Calu3 (cell line): ENCODE results near the gene PCGF3. TPM values are rescaled to one million over a fixed set of nuclear protein-coding genes. Genes with fewer than 3 reads are reported as not detected.
"Not testable (repeated sequence)": the region's sequence is repeated elsewhere in the genome, so short reads cannot be mapped to it uniquely, and the experiment has no call there.

Source experiments
- BruUV-seq: library from RNA; stranded (reverse); fragments of 400-500 nt; replicated peaks from 2 replicates; lab custom pipeline; 2021; lab: Mats Ljungman, UMichigan
- CTCF ChIA-PET: fragments of 300-600 bp; sonication (Branson Sonifier 250); formaldehyde crosslinking; loops from one replicate; lab custom pipeline; 2022; ENCODE audit warnings: antibody characterized with exemption; lab: Charles Lee
- DNase-seq: peaks from one replicate; pipeline ENCODE4 v3.0.0; 2022
- H3K27ac Mint-ChIP-seq: one replicate; pipeline ENCODE4 v1.8.0; 2022; ENCODE audit warnings: mixed read lengths; ENCODE audit not compliant: unreplicated experiment
- H3K27me3 Mint-ChIP-seq: one replicate; pipeline ENCODE4 v1.8.0; 2022; ENCODE audit warnings: mixed read lengths; ENCODE audit not compliant: unreplicated experiment
- H3K36me3 Mint-ChIP-seq: one replicate; pipeline ENCODE4 v1.8.0; 2022; ENCODE audit warnings: mild to moderate bottlenecking, moderate library complexity, mixed read lengths; ENCODE audit not compliant: insufficient read depth, unreplicated experiment
- H3K4me1 Mint-ChIP-seq: one replicate; pipeline ENCODE4 v1.8.0; 2022; ENCODE audit warnings: mild to moderate bottlenecking, low read depth, mixed read lengths; ENCODE audit not compliant: unreplicated experiment
- H3K4me3 Mint-ChIP-seq: one replicate; pipeline ENCODE4 v1.8.0; 2022; ENCODE audit warnings: mild to moderate bottlenecking, low read depth, moderate library complexity, mixed read lengths; ENCODE audit not compliant: unreplicated experiment
- H3K9me3 Mint-ChIP-seq: one replicate; pipeline ENCODE4 v1.8.0; 2022; ENCODE audit warnings: low read depth, mixed read lengths; ENCODE audit not compliant: unreplicated experiment
- CTCF ChIP-seq: fragments of 200-600 bp; IDR thresholded peaks from one replicate; pipeline ENCODE4 v1.8.0; 2022; ENCODE audit warnings: antibody characterized with exemption; ENCODE audit not compliant: unreplicated experiment
- intact Hi-C: fragments of 100-400 bp; cut with micrococcal nuclease; formaldehyde crosslinking; loops from one replicate; pipeline ENCODE4 v1.10.0; 2022; ENCODE audit not compliant: unreplicated experiment
- total RNA-seq: library from RNA; stranded (reverse); gene quantifications from 2 replicates; pipeline ENCODE4 v1.2.3, GENCODE V29; 2022

PCGF3 gene
- total RNA-seq, 1 experiment from 2014 or later: 30.0 TPM

DNA sequence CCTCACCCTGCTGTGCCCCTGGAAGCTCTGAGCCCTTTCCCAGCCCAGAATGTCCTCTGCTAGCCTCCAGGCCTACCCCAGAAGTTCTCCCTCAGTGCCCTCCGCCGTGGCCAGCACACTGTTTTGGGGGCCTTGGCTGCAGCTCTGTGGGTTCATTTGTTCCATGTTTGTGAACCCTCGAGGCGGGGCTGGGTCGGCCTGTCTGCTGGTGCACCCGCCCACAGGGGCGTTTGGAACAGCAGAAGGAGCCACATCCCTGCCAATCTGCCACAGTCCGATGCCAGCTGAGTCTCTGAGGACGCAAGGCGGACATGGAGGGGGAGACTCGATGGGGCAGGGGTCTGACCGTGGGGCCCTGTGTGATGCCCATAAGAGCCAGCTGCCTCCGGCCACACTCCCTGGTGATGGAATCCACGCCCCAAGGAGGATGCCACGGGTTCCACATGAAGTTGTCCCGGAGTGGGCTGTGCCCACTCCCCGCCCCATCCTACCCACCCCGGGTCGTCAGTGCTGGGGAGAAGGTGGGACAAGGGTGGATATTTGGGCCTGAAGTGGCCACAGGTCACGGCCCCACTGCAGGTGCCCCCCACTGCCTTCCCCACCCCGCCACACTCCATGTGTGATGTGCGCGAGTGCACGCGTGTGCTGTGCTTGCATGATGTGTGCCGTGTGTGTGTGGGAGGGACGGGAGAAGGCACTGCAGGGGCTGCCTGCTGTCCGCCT is 38.6 kb upstream of the PCGF3 start:
- TF ChIP-seq CTCF: no peak
- CTCF ChIA-PET: no interaction called here
- Mint-ChIP-seq H3K9me3 (no peaks in the 10 kb centered on the region), H3K36me3 (peaks cover 3% of the 10 kb centered on the region), H3K4me3 (no peak overlapping the region), H3K27me3 (no peaks in the 10 kb centered on the region), H3K27ac (no peak overlapping the region), H3K4me1 (no peaks in the 10 kb centered on the region)
- BruUV-seq: no TSS peak
- no peak for DNase-seq
- intact Hi-C loops: no loop called here

DNA sequence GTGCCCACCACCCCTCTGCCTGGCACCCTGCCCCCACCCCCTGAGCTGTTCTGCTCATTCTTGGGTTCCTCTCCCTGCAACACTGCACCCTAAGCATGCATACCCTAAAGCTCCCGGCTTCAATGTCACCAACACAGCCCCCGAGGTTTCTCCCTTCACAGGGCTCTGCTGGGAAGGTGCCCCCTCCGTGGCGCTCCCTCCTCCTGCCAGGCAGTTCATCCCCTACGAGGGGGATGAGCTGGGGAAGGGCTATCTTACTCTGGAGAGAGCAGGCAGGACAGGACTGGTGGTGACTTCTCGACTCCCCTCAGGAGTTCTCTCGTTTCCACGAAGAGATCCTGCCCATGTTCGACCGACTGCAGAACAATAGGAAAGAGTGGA is 38.1 kb upstream of the PCGF3 start:
- Mint-ChIP-seq H3K4me3 (no peak overlapping the region), H3K27ac (no peak overlapping the region), H3K27me3 (no peaks in the 10 kb centered on the region), H3K36me3 (peaks cover 8% of the 10 kb centered on the region), H3K9me3 (no peaks in the 10 kb centered on the region), H3K4me1 (no peaks in the 10 kb centered on the region)
- intact Hi-C loops: no loop called here
- no TSS peak for BruUV-seq
- DNase-seq: no peak
- no peak for TF ChIP-seq CTCF
- CTCF ChIA-PET: no interaction called here

- peaks cover 12% of the 10 kb centered on the region for H3K36me3 Mint-ChIP-seq
- CTCF ChIA-PET, BruUV-seq, H3K27ac Mint-ChIP-seq, H3K4me1 Mint-ChIP-seq, H3K4me3 Mint-ChIP-seq, H3K27me3 Mint-ChIP-seq, H3K9me3 Mint-ChIP-seq, DNase-seq, intact Hi-C loops: not testable (repeated sequence)
These were observed 37.4 kb upstream of the PCGF3 start for GRCh38 chr4:668219-668618.

DNA sequence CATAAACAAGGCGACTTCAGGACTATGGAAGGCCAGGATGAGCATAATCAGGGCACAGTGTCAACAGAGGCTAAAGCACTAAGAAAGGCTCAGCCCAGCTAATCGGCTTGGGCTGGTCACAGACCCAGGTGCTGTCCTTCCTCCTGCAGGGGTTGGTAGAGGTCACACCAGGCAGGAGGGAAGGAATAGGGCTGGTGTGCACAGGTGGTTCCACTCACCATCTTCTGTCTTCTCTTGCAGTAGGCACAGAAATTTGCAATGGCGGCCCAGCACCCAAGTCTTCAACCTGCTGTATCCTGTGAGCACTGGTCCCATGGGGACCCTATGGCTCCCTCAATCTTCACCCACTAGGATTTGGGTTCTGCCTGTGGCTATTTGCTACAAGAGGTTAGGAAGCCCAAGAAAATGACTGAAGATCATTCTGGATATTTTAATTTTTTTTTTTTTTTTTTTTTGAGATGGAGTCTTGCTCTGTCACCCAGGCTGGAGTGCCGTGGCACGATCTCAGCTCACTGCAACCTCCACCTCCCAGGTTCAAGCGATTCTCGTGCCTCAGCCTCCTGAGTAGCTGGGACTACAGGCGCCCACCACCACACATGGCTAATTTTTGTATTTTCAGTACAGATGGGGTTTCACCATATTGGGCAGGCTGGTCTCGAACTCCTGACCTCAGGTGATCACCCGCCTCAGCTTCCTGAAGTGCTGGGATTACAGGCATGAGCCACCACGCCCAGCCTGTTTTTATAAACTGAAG is 35.6 kb upstream of the PCGF3 start:
- peaks cover 30% of the 10 kb centered on the region for H3K36me3 Mint-ChIP-seq
- CTCF ChIA-PET, H3K27ac Mint-ChIP-seq, DNase-seq, BruUV-seq, H3K4me1 Mint-ChIP-seq, H3K27me3 Mint-ChIP-seq, H3K9me3 Mint-ChIP-seq, H3K4me3 Mint-ChIP-seq, intact Hi-C loops: not testable (repeated sequence)

DNA sequence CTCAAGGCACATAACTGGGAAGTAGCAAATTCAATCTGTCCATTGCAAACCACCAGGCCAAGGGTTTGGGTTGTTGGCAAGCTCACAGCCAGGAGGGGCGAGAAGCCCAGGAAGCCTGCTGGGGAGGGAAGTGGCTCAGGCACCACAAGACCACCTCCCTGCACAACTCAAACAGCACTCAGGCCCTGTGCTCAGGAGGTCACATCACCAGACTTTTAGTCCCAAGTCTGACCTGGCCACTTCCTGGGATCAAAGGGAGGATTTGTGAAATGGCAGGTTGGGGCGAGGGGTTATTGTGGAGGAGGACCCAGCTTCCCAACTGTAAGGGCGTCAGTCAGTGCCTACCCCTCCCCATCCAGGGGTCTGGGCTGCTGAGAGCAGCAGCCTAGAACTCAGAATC is 33.9 kb upstream of the PCGF3 start:
- Mint-ChIP-seq H3K4me1 (peaks cover 8% of the 10 kb centered on the region), H3K27ac (no peak overlapping the region), H3K36me3 (peaks cover 38% of the 10 kb centered on the region), H3K4me3 (no peak overlapping the region), H3K27me3 (no peaks in the 10 kb centered on the region), H3K9me3 (no peaks in the 10 kb centered on the region)
- BruUV-seq: no TSS peak
- intact Hi-C loops: no loop called here
- CTCF ChIA-PET: no interaction called here
- TF ChIP-seq CTCF: no peak
- DNase-seq: no peak
